ENCODE measurements around the gene BMI1. TPM values are rescaled to one million over a fixed set of nuclear protein-coding genes. Genes with fewer than 3 reads are reported as not detected.

BMI1 gene
- 10 to 100 TPM; 58.8 to 63.5 TPM for total RNA-seq

DNA sequence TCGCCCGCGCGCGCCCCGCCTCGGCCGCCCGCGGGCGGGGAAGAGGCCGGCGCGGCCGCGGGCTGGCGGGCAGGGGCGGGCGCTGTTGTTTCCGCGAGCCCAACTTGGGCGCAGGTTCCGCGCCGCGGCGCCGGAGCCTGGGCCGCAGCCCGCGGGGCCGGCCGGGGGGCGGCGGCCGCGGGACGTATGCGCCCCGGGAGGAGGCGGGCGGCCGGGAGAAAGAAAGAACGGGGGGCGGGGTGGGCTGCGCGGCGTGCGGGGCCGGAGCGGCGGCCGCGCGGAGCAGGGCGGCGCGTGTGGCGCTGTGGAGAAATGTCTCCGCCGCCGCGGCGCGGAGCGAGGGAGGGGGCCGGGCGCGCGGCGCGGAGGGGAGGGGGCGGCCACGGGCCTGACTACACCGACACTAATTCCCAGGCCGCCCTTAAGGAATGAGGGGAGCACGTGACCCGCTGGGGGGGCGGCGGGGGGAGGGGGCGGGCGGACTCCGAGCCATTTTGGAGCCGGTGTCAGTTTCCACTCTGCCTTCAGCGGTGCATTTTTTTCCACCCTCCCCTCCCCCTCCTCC lies at the start of gene BMI1:
TSS of gene BMI1 (plus strand) at position 509 of the 565 bp plus-strand sequence. CDS start 5,351 bp downstream, outside the sequence.
- H3K27me3 Mint-ChIP-seq = peaks cover 22% of the 10 kb centered on the region
- intact Hi-C loops (cut with micrococcal nuclease) = loop anchor here (2.0 to 5.0 kb wide), 2 partner anchors 298 to 318 kb away; partner anchors contain the start of gene DNAJC1
- ChIA-PET POLR2A (interaction anchor here (1.0 to 1.3 kb wide), 2 partner anchors 92 to 116 kb away, joined by 3 read pairs; no protein-coding TSS in a partner anchor), CTCF (no interaction called here)
- no peaks in the 10 kb centered on the region for H3K9me3 Mint-ChIP-seq
- H3K4me1 Mint-ChIP-seq (ENCODE audit: low read depth) = peaks cover 54% of the 10 kb centered on the region
- DNase-seq = peak; percentile 82
- H3K27ac Mint-ChIP-seq = peak within 1 kb of the TSS; percentile 89
- H3K4me3 Mint-ChIP-seq = peak within 1 kb of the TSS; percentile 91
- peaks cover 15% of the 10 kb centered on the region for H3K36me3 Mint-ChIP-seq

DNA sequence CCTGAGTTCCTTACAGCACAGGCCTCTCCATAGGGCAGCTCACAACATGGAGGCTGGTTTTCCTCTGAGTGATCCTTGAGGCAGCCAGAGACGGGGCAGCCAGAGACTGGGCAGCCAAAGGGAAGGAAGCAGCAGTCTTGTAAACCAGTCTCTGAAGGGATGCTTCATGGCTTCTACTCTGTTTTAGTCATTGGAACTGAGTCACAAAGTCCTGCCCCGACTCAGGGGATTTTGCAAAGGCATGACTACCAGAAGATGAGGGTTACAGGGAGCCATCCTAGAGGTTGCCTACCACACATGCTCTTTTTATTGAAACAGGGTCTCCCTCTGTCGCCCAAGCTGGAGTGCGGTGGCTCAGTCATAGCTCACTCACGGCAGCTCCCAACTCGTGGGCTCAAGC lies 49.1 kb upstream of the BMI1 start:
- intact Hi-C loops (cut with micrococcal nuclease) = no loop called here
- DNase-seq = peak; percentile 37
- Mint-ChIP-seq H3K27ac (no peak overlapping the region), H3K4me3 (no peak overlapping the region), H3K4me1 (ENCODE audit: low read depth) (peaks cover 2% of the 10 kb centered on the region), H3K36me3 (no peaks in the 10 kb centered on the region), H3K9me3 (no peaks in the 10 kb centered on the region), H3K27me3 (peaks cover 6% of the 10 kb centered on the region)
- POLR2A ChIA-PET = interaction anchor here (1.6 kb wide), 1 partner anchor 26 kb away, joined by 3 read pairs; no protein-coding TSS in a partner anchor
- CTCF ChIA-PET = interaction anchor here (0.7 kb wide), 1 partner anchor 804 kb away, joined by 3 read pairs; no protein-coding TSS in a partner anchor

GRCh38 chr10:22278441-22278782 lies 42.5 kb upstream of the BMI1 start:
- no peak overlapping the region for H3K4me3 Mint-ChIP-seq
- no peaks in the 10 kb centered on the region for H3K4me1 Mint-ChIP-seq (ENCODE audit: low read depth)
- intact Hi-C loops (cut with micrococcal nuclease) = no loop called here
- ChIA-PET POLR2A (no interaction called here), CTCF (no interaction called here)
- H3K36me3 Mint-ChIP-seq = no peaks in the 10 kb centered on the region
- no peaks in the 10 kb centered on the region for H3K9me3 Mint-ChIP-seq
- DNase-seq = no peak
- no peak overlapping the region for H3K27ac Mint-ChIP-seq
- H3K27me3 Mint-ChIP-seq = peaks cover 13% of the 10 kb centered on the region

DNA sequence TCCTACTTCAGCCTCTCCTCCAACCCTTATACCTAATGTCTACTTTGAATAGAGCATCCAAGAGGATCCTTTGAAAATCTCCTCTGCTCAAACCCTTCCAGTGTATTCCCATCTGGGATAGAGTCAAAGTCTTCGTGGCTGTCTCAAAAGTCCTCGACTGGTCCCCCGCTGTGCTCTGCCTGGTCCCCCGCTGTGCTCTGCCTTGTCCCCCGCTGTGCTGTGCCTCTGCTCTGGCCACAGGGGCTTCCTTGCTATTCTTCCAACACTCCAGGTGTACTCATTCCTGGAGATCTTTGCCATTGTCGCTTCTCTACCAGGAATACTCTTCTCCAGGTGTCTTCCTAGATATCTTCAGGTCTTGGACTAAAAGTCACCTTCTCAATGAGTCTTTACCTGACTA lies 40.8 kb upstream of the BMI1 start:
- ChIA-PET CTCF (no interaction called here), POLR2A (no interaction called here)
- H3K4me3 Mint-ChIP-seq = no peak overlapping the region

GRCh38 chr10:22285130-22285529 lies 35.8 kb upstream of the BMI1 start:
- no peak overlapping the region for H3K4me3 Mint-ChIP-seq

More for the DNA sequence above, 40.8 kb upstream of the BMI1 start:
- intact Hi-C loops (cut with micrococcal nuclease) = no loop called here
- H3K27me3 Mint-ChIP-seq = peaks cover 13% of the 10 kb centered on the region
- H3K4me1 Mint-ChIP-seq (ENCODE audit: low read depth) = no peaks in the 10 kb centered on the region
- H3K27ac Mint-ChIP-seq = no peak overlapping the region
- H3K9me3 Mint-ChIP-seq = no peaks in the 10 kb centered on the region
- H3K36me3 Mint-ChIP-seq = no peaks in the 10 kb centered on the region
- DNase-seq = no peak

DNA sequence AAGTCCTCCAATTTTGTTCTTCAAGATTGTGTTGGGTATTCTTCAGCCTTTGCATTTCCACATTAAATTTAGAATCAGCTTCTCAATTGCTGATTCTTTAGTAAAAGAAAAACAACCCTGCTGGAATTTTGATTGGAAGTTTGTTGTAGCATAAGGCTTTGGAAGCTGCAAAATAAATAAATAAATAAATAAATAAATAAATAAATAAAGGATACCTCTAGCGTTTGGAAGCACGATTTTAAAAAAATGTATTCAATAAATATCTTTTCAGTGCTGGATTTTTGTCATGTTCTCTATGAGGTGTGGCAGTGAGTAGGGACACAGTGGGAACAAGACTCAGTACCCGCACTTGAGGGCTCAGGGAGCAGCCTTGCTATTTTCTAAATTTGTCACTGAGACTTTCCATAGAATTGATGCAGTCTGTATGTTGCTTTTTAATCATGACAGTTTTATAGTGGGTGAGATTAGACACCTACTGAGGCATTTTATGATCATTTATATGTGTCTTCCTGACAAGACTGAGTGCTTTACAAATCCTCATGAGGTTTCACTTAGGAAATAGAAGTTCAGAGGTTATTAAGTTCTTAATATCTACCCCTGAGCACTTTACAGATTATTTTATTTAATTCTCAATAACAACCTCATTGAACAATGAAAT lies 27.0 kb upstream of the BMI1 start:
- POLR2A ChIA-PET = no interaction called here

More at GRCh38 chr10:22285130-22285529, 35.8 kb upstream of the BMI1 start:
- ChIA-PET CTCF (no interaction called here), POLR2A (no interaction called here)
- intact Hi-C loops (cut with micrococcal nuclease) = no loop called here
- Mint-ChIP-seq H3K36me3 (no peaks in the 10 kb centered on the region), H3K27ac (no peak overlapping the region), H3K9me3 (no peaks in the 10 kb centered on the region), H3K27me3 (peaks cover 11% of the 10 kb centered on the region), H3K4me1 (ENCODE audit: low read depth) (no peaks in the 10 kb centered on the region)
- DNase-seq = no peak

GRCh38 chr10:22294694-22295093 lies 26.2 kb upstream of the BMI1 start:
- intact Hi-C loops (cut with micrococcal nuclease) = no loop called here
- no peaks in the 10 kb centered on the region for H3K9me3 Mint-ChIP-seq
- no peaks in the 10 kb centered on the region for H3K4me1 Mint-ChIP-seq (ENCODE audit: low read depth)
- CTCF ChIA-PET = no interaction called here
- no peaks in the 10 kb centered on the region for H3K36me3 Mint-ChIP-seq
- no peak overlapping the region for H3K4me3 Mint-ChIP-seq
- DNase-seq = no peak
- POLR2A ChIA-PET = no interaction called here
- H3K27ac Mint-ChIP-seq = no peak overlapping the region
- H3K27me3 Mint-ChIP-seq = peaks cover 9% of the 10 kb centered on the region

More for the DNA sequence above, 27.0 kb upstream of the BMI1 start:
- CTCF ChIA-PET = interaction anchor here (1.0 kb wide), 1 partner anchor 14 kb away, joined by 4 read pairs; no protein-coding TSS in a partner anchor
- Mint-ChIP-seq H3K4me1 (ENCODE audit: low read depth) (no peaks in the 10 kb centered on the region), H3K27ac (no peak overlapping the region), H3K36me3 (no peaks in the 10 kb centered on the region), H3K4me3 (no peak overlapping the region), H3K9me3 (no peaks in the 10 kb centered on the region), H3K27me3 (peaks cover 9% of the 10 kb centered on the region)
- DNase-seq = no peak
- intact Hi-C loops (cut with micrococcal nuclease) = no loop called here

DNA sequence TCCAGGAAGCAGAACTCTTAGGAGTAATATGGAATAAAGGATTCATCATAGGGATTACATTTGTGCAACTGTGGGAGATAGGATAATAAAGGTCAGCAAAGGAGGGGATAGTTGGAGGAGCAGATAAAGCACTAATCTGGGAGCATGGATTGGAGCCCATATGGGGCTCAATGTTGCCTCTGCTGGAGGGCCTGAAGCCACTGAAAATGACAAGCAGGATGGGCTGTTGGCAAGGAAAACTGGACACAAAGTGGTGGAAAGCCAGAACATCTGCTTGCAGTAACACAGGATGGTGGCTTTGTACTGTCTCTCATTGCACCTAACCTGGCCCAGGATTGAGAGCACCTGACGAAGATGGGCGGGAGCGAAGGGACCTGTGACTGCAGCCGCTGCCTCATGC lies 19.7 kb upstream of the BMI1 start:
- Mint-ChIP-seq H3K4me1 (ENCODE audit: low read depth) (no peaks in the 10 kb centered on the region), H3K27ac (no peak overlapping the region), H3K9me3 (no peaks in the 10 kb centered on the region), H3K4me3 (no peak overlapping the region), H3K27me3 (peaks cover 2% of the 10 kb centered on the region), H3K36me3 (no peaks in the 10 kb centered on the region)
- intact Hi-C loops (cut with micrococcal nuclease) = no loop called here
- CTCF ChIA-PET = no interaction called here
- POLR2A ChIA-PET = no interaction called here
- DNase-seq = no peak

- intact Hi-C loops (cut with micrococcal nuclease) = no loop called here
- CTCF ChIA-PET = no interaction called here
- peaks cover 2% of the 10 kb centered on the region for H3K4me1 Mint-ChIP-seq (ENCODE audit: low read depth)
- no peak overlapping the region for H3K4me3 Mint-ChIP-seq
- H3K36me3 Mint-ChIP-seq = no peaks in the 10 kb centered on the region
- H3K27ac Mint-ChIP-seq = no peak overlapping the region
- POLR2A ChIA-PET = no interaction called here
- no peaks in the 10 kb centered on the region for H3K9me3 Mint-ChIP-seq
- no peaks in the 10 kb centered on the region for H3K27me3 Mint-ChIP-seq
- no peak for DNase-seq
Observed at GRCh38 chr10:22303461-22303860, 17.4 kb upstream of the BMI1 start.

DNA sequence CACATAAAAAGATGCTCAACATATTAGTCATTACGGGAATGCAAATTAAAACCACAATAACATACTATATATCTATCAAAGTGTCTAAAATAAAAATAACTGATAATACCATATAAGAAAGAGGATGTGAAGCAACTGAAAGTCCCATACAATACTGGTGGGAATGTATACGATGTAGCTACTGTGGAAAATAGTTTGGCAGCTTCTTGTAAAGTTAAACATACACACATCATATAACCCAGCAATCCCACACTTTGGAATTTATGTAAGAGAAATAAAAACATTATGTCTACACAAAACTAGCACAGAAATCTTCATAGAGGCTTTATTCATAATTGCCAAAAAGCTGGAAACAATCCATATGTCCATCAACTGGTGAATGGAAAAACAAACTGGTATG lies 15.2 kb upstream of the BMI1 start:
- intact Hi-C loops (cut with micrococcal nuclease) = no loop called here
- H3K27me3 Mint-ChIP-seq = no peaks in the 10 kb centered on the region

GRCh38 chr10:22308390-22308789 lies 12.5 kb upstream of the BMI1 start:
- intact Hi-C loops (cut with micrococcal nuclease) = loop anchor here (1.0 to 2.0 kb wide), 4 partner anchors 58 to 322 kb away; no protein-coding TSS in a partner anchor
- no peak overlapping the region for H3K4me3 Mint-ChIP-seq
- H3K36me3 Mint-ChIP-seq = no peaks in the 10 kb centered on the region
- CTCF ChIA-PET = interaction anchor here (0.6 to 1.9 kb wide), 4 partner anchors 15 to 56 kb away, joined by 3 to 4 read pairs (median 4); no protein-coding TSS in a partner anchor
- peaks cover 8% of the 10 kb centered on the region for H3K4me1 Mint-ChIP-seq (ENCODE audit: low read depth)
- POLR2A ChIA-PET = interaction anchor here (0.7 to 1.1 kb wide), 4 partner anchors 8 to 305 kb away, joined by 3 to 4 read pairs (median 4); partner anchors contain the start of genes COMMD3 and DNAJC1
- no peak overlapping the region for H3K27ac Mint-ChIP-seq
- DNase-seq = peak; percentile 53
- H3K9me3 Mint-ChIP-seq = no peaks in the 10 kb centered on the region
- no peaks in the 10 kb centered on the region for H3K27me3 Mint-ChIP-seq

More for the DNA sequence above, 15.2 kb upstream of the BMI1 start:
- Mint-ChIP-seq H3K36me3 (no peaks in the 10 kb centered on the region), H3K4me1 (ENCODE audit: low read depth) (peaks cover 8% of the 10 kb centered on the region), H3K27ac (no peak overlapping the region), H3K4me3 (no peak overlapping the region), H3K9me3 (no peaks in the 10 kb centered on the region)
- no peak for DNase-seq
- POLR2A ChIA-PET = no interaction called here
- CTCF ChIA-PET = no interaction called here

DNA sequence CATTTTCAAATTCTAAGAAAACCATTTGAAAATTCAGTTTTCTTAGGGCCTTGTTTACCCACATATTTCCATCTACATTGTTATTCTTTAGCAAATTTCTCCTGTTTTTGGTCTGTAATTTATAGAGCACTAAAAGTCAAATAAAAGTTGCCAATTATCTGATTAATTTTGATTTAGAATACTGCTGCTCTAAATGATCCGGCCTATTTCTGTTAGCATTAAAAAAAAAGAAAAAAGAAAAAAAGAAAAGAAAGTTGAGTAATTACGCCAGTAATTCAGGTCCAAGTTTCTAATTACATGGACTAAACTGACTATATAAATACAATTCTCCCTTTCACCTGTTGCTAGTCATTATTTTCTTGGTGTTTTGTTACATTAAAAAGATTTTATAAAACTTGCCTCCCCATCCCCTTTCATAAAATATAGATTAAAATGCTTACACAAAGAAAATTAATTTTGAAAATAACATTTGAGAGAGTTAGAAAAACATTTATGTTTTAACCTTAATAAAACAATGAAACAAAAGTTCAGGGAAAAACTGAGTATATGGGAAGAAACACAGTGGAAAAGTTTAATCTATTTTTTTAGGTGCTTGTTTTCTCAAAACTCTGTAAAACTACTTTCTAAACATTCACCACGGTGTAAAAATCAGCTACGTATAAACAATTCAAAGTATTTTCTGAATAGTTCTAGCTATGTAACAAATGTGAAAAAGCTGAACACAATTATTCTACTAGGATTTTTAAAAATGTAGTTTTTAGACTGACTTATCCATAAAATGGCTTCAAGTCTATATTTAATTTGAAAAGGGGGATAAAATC lies 11.5 kb upstream of the BMI1 start:
- ChIA-PET POLR2A (no interaction called here), CTCF (interaction anchor here (1.9 kb wide), 1 partner anchor 50 kb away, joined by 4 read pairs; no protein-coding TSS in a partner anchor)
- DNase-seq = no peak

More for the DNA sequence above, 11.5 kb upstream of the BMI1 start:
- Mint-ChIP-seq H3K27me3 (no peaks in the 10 kb centered on the region), H3K4me3 (no peak overlapping the region), H3K27ac (no peak overlapping the region), H3K9me3 (no peaks in the 10 kb centered on the region), H3K4me1 (ENCODE audit: low read depth) (peaks cover 8% of the 10 kb centered on the region), H3K36me3 (no peaks in the 10 kb centered on the region)
- intact Hi-C loops (cut with micrococcal nuclease) = loop anchor here (2.0 kb wide), 2 partner anchors 57 to 69 kb away; no protein-coding TSS in a partner anchor
